Measurements from ENCODE around the gene ERP27.

Gene ERP27

DNA sequence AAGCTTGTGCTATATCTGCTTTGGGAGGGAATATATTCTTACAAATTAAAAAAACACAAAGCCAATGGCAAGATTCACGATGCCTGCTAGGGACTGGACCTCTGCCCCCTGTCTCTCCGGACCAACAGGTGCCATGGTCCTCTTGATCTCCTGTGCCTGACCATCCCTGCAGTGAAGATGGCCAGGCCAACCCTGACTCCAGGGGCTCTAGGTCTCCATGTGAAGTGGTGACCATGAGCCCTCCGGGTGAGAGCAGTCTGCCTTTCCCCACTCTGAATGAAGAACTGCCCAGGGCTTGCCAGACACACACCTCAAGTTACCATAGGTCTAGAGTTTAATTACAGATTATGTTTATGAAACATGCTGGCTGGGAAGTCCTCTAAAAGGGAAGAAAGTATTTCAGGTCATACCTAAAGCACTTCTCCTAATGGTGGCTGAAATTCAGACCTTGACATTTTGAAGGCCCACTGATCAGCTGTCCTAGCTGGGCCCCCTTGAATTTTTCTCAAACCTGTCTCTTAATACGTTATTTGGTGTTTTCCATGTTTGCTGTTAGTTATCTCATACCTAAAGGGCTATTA, 21.7 kb upstream of the ERP27 start:
- no peak overlapping the region for H3K27ac Mint-ChIP-seq
- no peak overlapping the region for H3K4me3 Mint-ChIP-seq
- peaks cover 13% of the 10 kb centered on the region for H3K27me3 Mint-ChIP-seq (ENCODE audit: low read depth, poor library complexity)
- no peaks in the 10 kb centered on the region for H3K9me3 Mint-ChIP-seq
- H3K36me3 Mint-ChIP-seq (ENCODE audit: low read depth): no peaks in the 10 kb centered on the region
- TF ChIP-seq, protein P1, sequence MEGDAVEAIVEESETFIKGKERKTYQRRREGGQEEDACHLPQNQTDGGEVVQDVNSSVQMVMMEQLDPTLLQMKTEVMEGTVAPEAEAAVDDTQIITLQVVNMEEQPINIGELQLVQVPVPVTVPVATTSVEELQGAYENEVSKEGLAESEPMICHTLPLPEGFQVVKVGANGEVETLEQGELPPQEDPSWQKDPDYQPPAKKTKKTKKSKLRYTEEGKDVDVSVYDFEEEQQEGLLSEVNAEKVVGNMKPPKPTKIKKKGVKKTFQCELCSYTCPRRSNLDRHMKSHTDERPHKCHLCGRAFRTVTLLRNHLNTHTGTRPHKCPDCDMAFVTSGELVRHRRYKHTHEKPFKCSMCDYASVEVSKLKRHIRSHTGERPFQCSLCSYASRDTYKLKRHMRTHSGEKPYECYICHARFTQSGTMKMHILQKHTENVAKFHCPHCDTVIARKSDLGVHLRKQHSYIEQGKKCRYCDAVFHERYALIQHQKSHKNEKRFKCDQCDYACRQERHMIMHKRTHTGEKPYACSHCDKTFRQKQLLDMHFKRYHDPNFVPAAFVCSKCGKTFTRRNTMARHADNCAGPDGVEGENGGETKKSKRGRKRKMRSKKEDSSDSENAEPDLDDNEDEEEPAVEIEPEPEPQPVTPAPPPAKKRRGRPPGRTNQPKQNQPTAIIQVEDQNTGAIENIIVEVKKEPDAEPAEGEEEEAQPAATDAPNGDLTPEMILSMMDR (IDR thresholded peaks at IDR 0.05): no peak
- no peak for DNase-seq
- H3K4me1 Mint-ChIP-seq: peaks cover 5% of the 10 kb centered on the region

DNA sequence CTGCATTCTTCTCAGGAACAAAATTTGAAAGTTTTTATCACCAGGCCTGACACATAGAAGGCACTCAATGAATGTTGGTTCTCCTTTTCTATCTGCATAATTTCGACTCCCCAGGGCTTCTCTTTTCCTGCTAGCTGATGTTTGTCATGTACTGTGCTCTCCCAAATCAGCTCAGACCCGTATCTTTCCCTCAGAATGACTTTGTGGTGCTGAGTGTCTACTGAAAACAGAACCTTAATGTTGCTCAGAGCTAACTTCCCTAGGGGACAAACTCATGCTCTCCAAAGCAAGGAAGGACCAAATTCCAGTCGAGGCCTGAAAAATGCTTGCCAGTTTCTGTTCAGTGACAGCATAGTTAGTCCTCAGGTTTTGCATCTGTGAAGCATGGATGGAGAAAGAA, 21.1 kb upstream of the ERP27 start:
- TF ChIP-seq, protein P1 (IDR thresholded peaks at IDR 0.05): no peak
- Mint-ChIP-seq H3K9me3 (no peaks in the 10 kb centered on the region), H3K4me3 (no peak overlapping the region), H3K27ac (no peak overlapping the region), H3K36me3 (ENCODE audit: low read depth) (no peaks in the 10 kb centered on the region), H3K27me3 (ENCODE audit: low read depth, poor library complexity) (peaks cover 13% of the 10 kb centered on the region), H3K4me1 (peaks cover 5% of the 10 kb centered on the region)
- DNase-seq: no peak

DNA sequence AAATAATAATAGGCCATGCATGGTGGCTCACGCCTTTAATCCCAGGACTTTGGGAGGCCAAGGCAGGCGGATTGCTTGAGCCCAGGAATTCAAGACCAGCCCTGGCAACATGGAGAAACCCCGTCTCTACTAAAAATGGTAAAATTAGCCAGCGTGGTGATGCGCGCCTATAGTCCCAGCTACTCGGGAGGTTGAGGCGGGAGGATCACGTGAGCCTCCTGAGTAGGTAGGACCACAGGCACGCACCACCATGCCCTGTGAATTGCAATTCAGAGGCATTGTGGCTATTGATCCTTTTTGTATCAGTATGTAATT, 20.7 kb upstream of the ERP27 start:
- H3K27ac Mint-ChIP-seq: no peak overlapping the region
- H3K36me3 Mint-ChIP-seq (ENCODE audit: low read depth): no peaks in the 10 kb centered on the region
- no peaks in the 10 kb centered on the region for H3K9me3 Mint-ChIP-seq
- TF ChIP-seq, protein P1 (IDR thresholded peaks at IDR 0.05): no peak
- peaks cover 13% of the 10 kb centered on the region for H3K27me3 Mint-ChIP-seq (ENCODE audit: low read depth, poor library complexity)
- no peak for DNase-seq
- H3K4me1 Mint-ChIP-seq: peaks cover 5% of the 10 kb centered on the region
- H3K4me3 Mint-ChIP-seq: no peak overlapping the region

DNA sequence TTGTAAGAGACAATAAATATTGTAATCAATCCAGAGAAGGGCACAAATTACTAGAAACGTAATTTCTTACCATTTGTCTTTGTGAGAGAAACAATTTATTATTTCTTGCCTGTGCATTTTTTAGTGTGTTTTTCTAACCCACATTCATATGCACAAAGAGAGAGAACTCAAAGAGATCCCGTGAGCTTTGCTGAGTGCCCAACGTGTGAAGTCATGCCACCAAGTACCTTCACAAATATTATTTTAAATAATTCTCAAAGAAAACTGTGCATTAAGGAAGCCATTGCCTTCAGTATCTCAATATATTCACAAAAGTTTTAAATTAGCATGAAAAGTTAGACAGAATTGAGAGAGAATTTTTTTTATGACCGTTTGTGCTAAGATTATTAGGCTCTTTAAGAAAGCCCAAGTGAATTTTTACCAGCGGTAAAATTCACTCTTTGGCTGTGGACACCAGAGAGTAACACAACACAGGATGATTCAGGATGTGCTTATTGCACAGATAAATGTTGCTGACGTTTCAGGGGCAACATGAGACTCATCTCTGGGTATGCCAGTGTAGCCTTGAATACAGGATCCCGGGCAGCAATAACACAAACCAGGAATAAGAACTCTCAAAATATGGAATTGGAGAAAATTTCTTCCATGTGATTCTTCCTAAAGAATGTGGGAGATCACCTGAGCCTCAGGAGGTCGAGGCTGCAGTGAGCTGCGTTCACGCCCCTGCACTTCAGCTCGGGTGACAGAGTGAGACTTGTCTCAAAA, 20.2 kb upstream of the ERP27 start:
- Mint-ChIP-seq H3K36me3 (ENCODE audit: low read depth) (no peaks in the 10 kb centered on the region), H3K27me3 (ENCODE audit: low read depth, poor library complexity) (peaks cover 13% of the 10 kb centered on the region), H3K27ac (no peak overlapping the region), H3K9me3 (no peaks in the 10 kb centered on the region), H3K4me3 (no peak overlapping the region), H3K4me1 (peaks cover 5% of the 10 kb centered on the region)
- TF ChIP-seq, protein P1 (IDR thresholded peaks at IDR 0.05): no peak
- DNase-seq: no peak

DNA sequence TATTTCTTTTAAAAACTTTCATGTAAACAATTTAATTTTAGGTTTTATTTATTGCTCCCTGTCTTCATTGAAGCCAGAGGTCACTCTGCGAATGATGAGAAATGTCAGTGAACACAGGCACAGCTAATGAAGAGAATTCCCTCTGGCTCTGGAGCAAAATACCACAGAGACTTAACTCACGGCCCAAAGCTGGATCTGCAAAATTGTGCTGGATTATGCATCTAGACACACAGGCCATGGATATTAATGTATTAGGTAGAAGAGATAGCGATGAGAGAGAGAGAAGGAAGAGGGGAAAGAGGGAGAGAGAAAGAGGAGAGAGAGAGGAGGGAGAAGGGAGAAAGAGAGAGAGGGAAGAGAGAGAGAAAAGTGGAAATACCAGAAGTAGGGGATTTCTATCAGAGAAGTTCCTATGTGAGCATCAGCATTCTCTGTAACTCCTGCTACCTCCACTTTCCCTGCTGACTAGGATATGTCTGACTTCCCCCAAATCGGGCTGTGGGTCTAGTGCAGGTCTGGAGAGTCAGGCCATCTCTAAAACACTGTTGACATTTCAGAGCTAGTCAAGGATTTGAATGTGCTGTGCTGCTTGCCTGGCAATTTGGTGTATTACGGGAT, 19.3 kb upstream of the ERP27 start:
- Mint-ChIP-seq H3K4me1 (peaks cover 5% of the 10 kb centered on the region), H3K9me3 (no peaks in the 10 kb centered on the region), H3K36me3 (ENCODE audit: low read depth) (no peaks in the 10 kb centered on the region), H3K27me3 (ENCODE audit: low read depth, poor library complexity) (peaks cover 13% of the 10 kb centered on the region), H3K4me3 (no peak overlapping the region), H3K27ac (no peak overlapping the region)
- no peak for DNase-seq
- TF ChIP-seq, protein P1 (IDR thresholded peaks at IDR 0.05): no peak

Measured in nephron progenitor cell (in vitro differentiated cells).